Body of pancreas (tissue), 4 donors: ENCODE results near the gene NFATC2.

ENCODE experiments used
- CTCF ChIP-seq, 7 experiments: fragments of 450-650 bp in 4 of 7; fragments of 200-600 bp in 3 of 7; sonication (generic) in 3 of 7; IDR thresholded peaks; one replicate each; pipeline ENCODE4 v1.5.1; 2016 to 2019; ENCODE audit warnings: antibody characterized with exemption in 7 of 7
- POLR2A ChIP-seq, 3 donors: fragments of 450-650 bp; IDR thresholded peaks; one replicate each; pipeline ENCODE4 v1.6.1; 2016; ENCODE audit warnings: antibody characterized with exemption in 3 of 3, mild to moderate bottlenecking in 2 of 3

DNA sequence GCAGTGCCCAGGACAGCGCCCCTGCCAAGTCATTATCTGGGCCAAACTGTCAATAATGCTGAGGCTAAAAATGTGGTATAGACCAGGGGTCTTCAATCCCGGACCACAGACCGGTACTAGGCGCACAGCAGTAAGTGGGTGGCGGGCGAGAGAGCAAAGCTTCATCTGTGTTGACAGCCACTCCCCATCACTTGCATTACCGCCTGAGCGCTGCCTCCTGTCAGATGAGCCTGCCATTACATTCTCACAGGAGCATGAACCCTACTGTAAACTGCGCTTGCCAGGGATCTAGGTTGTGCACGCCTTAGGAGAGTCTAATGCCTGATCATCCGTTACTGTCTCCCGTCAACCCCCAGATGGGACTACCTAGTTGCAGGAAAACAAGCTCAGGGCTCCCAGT, 91.0 kb downstream of the NFATC2 start:
- TF ChIP-seq CTCF (IDR thresholded peaks at IDR 0.05) (no peak), POLR2A (IDR thresholded peaks at IDR 0.05) (no peak)
